HG03135 (cell line): ENCODE measurements around the gene RNH1.

ENCODE experiments used
- ATAC-seq: cut with Tn5 transposase; IDR thresholded peaks from one replicate; pipeline ENCODE4 v1.9.1; 2021; ENCODE audit warnings: mild to moderate bottlenecking, moderate library complexity; ENCODE audit not compliant: unreplicated experiment

Gene RNH1

GRCh38 chr11:499201-500076 lies 7.6 kb downstream of the RNH1 start:
- no peak for ATAC-seq

- no peak for ATAC-seq
Measured at GRCh38 chr11:498297-499181, 8.5 kb downstream of the RNH1 start.

DNA sequence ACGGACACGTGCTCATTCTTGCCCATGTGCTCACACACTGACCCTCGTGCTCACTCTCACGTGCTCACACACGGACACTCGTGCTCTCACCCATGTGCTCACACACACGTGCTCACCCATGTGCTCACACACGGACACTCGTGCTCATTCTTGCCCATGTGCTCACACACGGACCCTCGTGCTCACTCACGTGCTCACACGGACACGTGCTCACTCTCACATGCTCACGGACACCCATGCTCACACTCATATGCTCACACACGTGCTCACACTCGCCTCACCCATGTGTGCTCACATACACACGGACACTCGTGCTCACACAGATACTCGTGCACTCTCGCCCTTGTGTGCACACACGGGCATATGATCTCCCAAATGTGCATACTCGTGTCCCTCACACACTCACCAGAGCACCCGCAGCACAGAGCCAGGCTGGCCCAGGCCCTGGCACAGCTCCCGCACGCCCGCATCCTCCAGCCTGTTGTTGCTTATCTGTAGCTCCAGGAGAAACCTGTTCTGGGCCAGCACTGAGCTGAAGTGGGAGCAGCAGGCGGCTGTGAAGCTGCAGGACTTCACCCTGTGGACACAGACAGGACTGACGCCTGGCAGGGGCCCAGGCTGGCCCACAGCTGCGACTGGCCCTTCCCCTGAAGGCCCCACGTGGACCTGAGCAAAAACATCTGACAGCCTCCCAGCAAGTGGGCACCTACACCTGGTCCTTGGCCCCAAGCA lies 9.3 kb downstream of the RNH1 start:
- ATAC-seq, result no peak

- ATAC-seq, result no peak
Measured at GRCh38 chr11:496834-497564, 10.0 kb downstream of the RNH1 start.

DNA sequence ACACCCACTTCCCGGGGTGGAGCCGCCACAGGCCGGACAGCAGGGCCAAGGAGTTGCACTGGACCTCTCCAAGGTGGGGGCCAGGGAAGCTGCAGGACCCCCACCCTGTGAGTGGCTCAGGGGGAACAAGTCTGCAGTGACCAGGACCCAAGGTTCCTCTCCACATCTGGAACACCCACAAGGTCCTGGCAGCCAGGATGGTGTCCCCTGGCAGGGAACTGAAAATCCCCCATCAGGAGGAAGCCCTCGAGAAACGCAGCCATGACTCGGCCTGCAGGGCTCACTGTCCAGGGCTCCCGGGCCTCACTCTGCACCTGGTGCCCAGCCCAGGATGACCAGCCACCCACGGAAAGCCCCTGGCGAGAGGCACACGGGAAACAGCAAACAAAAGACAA lies 11.5 kb downstream of the RNH1 start:
- no peak for ATAC-seq

DNA sequence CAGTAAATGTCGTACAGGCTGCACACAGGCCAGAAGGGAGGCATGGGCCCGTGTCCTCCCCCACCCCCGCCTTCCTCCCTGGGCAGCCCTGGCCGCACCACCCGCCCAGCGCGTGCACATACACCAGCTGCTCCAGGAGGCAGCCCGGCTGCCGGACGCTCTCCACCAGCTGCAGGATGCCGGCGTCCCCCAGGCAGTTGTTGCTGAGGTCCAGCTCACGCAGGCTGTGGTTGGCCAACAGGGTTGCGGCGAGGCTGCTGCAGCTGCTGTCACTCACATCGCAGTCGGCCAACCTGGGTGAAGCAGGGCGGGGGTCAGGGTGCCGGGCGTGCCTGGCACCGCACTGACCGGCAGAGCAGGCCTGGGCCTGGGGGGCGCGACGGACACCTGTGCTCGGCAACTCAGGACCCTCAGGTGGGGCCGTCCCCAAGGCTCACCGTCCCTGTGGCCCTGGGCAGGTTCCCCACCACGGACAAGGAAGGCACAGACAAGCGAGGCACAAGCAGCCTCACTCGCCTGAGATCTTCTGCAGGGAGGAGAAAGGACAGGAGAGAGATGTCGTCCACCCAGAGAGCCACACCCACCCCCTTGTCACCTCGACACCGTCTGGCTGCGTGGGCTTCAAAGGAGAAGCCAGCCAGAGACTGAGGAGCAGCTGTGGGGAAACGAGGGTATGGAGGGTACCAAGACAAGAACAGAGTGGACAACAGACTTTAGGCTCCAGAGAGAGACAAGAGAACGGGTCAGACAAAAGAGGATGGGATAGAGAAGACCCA lies 12.1 kb downstream of the RNH1 start:
- ATAC-seq, result no peak

- ATAC-seq, result no peak
Measured at GRCh38 chr11:492427-493226, 14.4 kb downstream of the RNH1 start.

DNA sequence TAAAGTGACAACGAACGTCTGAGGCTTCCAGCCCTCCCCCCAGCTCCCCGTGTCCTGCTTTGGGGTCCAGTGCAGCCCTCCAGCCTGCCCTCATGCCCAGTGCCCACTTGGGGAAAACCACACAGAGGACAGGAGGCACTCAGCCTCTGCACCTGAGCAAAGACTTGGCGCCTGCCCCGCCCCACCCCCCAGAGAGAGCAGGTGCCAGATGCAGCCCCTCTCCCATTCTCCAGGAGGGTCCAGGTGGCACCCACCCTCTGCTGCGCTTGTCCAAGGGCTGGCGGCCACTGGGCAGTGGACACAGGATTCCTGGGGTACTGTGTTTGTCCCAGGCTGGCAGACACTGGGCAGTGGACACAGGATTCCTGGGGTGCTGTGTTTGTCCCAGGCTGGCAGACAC lies 15.7 kb downstream of the RNH1 start:
- ATAC-seq, result no peak

GRCh38 chr11:490930-491260 lies 16.1 kb downstream of the RNH1 start:
- ATAC-seq, result no peak

GRCh38 chr11:490186-490929 lies 16.7 kb downstream of the RNH1 start:
- ATAC-seq, result no peak

DNA sequence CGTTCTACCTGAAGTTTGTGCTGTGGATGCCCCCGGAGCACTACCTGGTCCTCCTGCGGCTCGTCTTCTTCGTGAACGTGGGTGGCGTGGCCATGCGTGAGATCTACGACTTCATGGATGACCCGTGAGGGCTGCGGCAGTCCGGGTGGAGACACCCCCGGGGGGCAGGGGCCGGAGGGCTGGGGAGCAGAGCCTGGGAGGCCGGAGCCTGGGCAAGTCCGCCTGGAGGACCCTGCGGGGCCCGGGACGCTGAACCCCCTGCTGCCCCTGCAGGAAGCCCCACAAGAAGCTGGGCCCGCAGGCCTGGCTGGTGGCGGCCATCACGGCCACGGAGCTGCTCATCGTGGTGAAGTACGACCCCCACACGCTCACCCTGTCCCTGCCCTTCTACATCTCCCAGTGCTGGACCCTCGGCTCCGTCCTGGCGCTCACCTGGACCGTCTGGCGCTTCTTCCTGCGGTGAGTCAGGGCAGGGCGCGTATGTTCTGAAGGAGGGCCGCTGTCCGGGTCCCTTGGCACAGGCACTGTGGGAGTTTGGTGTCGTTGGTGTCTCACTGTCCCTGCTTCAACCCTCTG lies 17.3 kb downstream of the RNH1 start:
- ATAC-seq, result no peak

DNA sequence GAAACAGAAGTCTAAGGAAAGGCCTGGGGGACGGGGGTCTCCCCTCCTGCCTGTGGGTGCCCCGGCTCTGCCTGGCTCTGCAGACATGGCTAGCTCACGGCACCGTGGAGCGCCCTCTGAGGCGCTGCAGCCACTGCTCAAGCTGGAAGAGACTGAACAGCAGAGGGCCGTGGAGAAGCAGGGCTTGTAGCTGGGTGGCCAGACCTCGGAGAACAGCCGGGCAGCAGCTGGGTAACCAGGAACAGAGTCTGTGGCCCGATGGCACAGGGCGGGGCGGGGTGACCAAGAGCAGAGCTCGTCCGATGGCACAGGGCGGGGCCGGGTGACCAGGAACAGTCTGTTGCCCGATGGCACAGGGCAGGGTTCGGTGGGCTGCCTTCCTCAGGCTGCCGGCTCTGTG lies 18.1 kb downstream of the RNH1 start:
- no peak for ATAC-seq

- ATAC-seq, result no peak
Measured at GRCh38 chr11:488579-488978, 18.5 kb downstream of the RNH1 start.

DNA sequence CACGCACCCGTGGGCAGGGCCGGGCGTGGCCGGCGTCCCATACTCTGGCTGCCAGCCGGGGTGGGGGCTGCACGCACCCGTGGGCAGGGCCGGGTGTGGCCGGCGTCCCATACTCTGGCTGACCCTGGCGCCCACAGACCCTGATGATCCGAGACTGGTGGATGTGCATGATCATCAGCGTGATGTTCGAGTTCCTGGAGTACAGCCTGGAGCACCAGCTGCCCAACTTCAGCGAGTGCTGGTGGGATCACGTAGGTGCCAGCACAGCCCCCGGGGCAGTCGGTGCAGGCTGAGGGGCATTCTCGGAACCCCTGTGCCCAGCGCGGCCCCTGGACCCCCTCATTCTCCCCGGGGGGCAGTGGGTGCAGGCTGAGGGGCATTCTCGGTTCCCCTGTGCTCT lies 19.0 kb downstream of the RNH1 start:
- no peak for ATAC-seq

DNA sequence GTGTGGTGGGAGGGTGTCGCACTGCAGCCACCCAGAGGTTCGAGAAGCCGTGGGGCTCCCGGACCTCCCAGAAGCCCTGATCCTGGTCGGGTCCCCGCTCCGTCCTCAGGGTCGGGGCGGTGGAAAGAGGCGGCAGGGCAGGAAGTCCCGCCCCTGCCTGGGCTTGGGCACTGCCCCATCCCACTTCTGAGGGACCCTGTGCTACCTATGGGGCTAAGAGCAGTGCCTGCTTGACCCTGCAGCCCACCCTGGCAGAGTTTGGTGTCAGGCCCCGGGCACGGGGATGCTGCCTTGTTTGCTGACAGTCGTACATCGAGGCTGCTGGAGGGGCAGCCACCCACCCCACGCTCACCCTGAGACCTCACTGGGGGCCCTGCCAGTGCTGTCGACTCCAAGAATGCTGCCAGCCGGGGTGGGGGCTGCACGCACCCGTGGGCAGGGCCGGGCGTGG lies 19.4 kb downstream of the RNH1 start:
- ATAC-seq, result no peak

DNA sequence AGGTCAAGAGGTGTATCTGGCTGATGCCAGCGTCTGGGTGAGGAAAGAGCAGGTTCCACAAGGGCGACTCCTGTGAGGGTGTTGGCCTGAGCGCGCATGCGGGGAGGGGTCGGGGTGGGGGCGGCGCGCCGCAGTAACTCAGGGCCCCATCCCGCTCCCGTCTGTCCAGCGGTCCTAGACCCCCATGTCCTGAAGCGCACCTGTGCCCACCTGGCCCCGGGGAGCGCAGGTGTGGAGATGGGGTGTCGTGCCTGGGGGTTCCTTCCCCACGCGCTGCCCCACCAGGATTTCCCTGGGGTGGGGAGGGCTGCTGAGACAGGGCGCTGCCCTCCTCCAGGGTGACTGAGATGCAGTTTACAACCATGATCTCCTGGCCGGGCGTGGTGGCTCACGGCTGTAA lies 20.9 kb downstream of the RNH1 start:
- ATAC-seq, result no peak

DNA sequence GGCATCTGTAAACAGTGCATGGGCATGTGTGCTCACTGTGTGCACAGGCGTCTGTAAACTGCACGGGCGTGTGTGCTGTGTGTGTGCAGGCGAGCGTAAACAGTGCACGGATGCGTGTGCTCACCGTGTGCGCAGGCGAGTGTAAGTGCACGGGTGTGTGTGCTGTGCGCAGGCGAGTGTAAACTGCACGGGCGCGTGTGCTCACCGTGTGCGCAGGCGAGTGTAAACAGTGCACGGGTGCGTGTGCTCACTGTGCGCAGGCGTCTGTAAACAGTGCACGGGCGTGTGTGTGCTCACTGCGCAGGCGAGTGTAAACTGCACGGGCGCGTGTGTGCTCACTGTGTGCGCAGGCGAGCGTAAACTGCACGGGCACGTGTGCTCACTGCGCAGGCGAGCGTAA lies 22.4 kb downstream of the RNH1 start:
- ATAC-seq, result no peak

GRCh38 chr11:479311-479710 lies 27.7 kb downstream of the RNH1 start:
- no peak for ATAC-seq
